Activated CD4-positive, alpha-beta T cell treated with anti-CD3 and anti-CD28 coated beads, Interleukin-2, Interleukin-6, amounts not matched to agents 100 ng/mL and 50 ng/mL, durations not matched to agents 16 hours and 8 hours (primary cell): ENCODE data around the gene OOSP1.
A peak's percentile ranks its signal among the peaks of the same experiment; 100 is the strongest.
"Not testable (repeated sequence)": the region's sequence is repeated elsewhere in the genome, so short reads cannot be mapped to it uniquely, and the experiment has no call there.

Experiments
- DNase-seq: peaks from one replicate; pipeline ENCODE4 v3.0.0-alpha.2; 2020

Gene OOSP1, protein sequence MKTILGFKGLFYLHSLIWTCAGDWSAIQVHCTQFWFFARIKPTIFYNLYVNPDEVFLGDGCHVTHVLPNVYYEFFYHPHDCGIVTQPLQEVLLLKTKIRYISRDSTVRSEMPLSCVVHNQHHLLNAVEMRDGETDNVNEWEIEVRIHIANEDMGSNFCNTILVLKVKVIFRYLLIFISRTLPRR

DNA sequence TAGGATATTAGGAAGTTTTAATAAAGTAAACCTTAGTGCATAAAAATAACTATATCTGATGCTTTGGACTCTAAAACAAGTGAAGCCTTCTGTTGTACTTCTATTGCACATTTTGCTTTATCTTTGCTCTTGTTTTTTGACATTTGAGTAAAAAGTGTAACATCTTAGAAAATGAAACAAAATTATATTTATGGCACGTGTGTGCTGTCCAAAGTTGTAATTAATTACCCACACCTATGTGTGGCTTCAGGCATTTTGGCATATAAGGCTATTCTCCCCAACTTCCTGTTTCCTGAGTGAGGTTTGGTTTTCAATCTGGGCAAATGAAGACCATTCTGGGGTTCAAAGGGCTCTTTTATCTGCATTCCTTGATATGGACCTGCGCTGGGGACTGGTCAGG lies at the start of gene OOSP1:
Gene OOSP1, plus strand, starts transcription at position 301 of the 400 bp plus-strand sequence. Its CDS starts 23 bp downstream, at position 324.
- DNase-seq, result no peak

DNA sequence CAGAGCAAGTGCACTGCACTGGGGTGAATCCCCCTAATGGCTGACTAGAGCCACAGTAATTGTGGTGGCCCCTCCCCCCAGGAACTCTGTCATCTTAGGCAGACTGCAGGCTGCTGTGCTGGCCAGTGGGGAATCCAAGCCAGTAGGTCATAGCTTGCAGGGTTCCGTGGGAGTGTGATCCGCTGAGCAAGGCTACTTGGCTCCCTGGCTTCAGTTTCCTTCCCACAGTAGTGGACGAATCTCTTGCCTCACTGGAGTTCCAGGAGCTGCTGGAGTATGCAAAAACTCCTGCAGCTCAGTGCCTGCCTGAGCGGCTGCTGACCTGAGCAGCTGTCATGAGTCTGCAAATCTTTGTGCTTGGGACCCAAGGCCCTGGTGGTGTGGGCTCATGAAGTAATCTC lies 46.5 kb upstream of the OOSP1 start:
- DNase-seq, result no peak

DNA sequence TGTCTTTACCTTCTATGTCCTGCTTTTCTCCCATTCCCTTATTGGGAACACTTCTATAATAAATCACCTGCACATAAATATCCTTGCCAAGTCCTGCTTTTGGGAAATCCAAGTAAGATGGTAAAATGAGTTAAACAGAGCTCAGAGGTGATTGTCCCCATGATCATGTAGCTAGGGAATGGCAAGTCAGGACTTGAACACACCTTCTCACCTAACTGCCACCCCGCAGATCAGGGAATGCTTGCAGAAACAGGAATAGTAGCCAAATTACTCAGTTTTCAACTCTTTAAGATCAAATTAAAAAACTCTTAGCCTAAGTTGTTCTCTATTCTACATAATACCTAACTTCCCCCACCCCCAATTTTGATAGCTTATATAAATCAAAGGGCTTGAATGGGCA lies 43.6 kb upstream of the OOSP1 start:
- DNase-seq, result no peak

DNA sequence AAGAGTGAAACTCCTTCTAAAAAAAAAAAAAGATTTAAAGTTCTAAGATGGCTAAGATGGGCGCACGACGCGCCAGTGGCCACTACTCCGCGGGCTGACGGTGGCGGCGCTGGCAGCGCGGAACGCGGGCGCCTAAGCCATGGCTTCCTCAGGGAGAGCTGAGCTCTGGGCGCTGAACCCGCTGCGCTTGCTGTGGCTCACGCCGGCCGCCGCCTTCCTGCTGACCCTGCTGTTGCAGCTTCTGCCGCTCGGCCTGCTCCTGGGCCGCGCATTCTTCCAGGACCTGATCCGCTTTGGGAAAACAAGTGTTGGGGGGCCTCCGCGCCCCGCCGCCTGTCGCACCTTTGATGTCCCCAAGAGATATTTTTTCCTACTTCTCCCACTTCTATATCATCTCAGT lies 40.2 kb upstream of the OOSP1 start:
- DNase-seq, result no peak

DNA sequence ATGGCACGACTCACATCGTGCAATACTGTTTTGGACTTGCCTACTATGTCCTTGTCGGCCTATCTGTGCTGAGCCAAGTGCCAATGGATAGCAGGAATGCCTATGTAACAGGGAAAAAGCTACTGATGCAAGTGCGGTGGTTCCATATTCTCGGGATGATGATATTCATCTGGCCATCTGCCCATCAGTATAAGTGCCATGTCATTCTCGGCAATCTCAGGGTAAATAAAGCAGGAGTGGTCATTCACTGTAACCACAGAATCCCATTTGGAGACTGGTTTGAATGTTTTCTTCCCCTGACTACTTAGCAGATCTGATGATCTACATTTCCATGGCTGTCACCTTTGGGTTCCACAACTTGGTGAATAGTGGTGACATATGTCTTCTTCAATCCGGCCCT lies 39.6 kb upstream of the OOSP1 start:
- DNase-seq, result no peak

DNA sequence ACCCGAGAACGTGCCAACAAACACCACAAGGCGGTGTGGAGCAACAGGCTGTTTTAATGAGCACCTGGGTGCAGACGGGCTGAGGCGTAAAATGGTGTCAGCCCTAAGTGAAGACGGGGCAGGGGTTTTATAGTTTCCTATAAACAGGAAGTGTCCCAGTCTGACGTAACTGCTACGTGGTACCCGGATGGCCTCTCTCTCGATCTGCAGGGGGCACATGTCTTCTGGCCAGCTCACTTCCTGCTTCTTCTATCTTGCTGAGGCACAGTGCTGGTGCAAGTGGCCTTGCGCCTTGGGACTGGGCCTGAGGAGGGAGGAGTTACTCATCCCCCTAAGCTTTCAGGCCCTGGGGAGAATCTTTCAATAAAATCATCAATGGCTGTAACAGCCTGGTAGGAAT lies 38.7 kb upstream of the OOSP1 start:
- no peak for DNase-seq

DNA sequence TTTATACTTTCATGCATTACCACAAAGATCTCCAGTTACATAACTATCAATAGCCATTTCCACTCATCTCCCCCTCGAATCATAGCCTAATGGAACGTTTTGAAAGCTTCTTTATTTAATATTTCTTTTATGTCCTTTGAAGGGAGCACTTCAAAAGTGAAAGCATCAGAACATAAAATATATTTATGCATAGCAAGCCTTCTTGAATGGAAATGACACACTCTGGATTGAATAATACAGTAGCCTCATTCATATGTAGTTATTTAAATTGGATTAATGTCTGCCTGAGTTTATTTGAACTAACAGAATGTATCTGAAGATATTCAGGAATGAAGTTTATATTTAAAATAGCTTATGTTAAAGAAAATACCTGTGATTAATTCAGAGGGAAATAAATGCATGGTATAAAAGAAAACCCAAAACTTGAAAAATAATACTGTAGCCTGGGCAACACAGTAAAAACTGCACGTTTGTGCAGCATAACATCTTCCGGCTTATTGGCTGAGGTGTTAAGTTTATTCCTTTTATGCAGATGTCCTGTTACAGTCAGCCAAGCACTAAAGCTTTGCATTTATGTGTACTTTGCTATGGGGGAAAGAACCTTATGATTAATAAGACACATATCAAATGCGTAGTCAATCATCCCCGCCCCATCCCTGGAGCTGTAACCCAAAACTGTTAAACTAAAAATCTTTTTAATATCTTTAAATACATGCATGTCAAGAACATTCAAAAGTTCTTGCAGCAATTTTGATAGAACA lies 37.7 kb upstream of the OOSP1 start:
- DNase-seq, result no peak

DNA sequence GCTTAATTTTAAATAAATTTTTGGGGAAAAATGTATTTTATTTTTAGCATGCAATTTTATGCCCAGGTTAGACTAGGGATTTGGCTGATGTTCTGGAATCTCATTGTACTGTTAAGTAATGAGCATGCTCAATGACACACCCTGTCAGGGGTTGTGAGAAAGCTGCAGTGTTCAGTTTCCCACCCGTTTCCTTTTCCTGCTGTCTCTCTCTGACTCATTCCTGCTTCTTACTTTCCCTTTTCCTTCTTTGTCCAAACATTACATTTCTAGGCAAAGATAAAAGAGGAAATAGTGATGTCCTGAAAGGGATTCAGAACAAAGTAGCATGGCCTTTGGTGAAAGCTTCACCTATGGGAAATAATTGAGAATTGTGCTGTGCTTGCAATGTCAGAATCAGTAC lies 36.9 kb upstream of the OOSP1 start:
- DNase-seq, result no peak

DNA sequence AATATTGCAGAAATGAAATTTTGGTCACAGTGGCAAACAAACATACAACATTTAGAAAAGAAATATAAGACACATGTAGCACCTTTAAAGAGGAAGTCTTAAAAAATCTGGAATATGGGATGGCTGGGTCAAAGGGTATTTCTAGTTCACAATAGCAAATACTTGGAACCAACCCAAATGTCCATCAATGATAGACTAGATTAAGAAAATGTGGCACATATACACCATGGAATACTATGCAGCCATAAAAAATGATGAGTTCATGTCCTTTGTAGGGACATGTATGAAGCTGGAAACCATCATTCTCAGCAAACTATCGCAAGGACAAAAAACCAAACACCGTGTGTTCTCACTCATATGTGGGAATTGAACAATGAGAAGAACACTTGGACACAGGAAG lies 34.7 kb upstream of the OOSP1 start:
- not testable (repeated sequence) for DNase-seq

DNA sequence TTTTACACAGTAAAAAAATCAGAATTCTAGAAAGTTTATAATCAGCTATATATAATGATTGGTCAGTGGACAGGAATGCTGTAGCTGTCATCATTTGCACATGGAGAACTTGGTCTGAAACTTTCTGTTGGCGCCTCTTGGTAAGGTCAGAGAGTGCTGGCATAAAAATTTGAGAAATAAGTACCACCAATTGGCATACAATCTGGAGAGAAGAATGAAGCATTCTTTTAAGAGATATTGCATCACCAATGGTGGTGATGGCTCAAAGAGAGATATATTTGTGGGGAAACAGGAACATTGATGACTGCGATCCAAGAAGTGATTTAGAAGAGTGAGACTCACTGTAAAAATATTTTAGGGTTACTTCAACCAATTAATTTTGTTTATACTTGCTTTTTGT lies 19.8 kb upstream of the OOSP1 start:
- DNase-seq, result no peak

DNA sequence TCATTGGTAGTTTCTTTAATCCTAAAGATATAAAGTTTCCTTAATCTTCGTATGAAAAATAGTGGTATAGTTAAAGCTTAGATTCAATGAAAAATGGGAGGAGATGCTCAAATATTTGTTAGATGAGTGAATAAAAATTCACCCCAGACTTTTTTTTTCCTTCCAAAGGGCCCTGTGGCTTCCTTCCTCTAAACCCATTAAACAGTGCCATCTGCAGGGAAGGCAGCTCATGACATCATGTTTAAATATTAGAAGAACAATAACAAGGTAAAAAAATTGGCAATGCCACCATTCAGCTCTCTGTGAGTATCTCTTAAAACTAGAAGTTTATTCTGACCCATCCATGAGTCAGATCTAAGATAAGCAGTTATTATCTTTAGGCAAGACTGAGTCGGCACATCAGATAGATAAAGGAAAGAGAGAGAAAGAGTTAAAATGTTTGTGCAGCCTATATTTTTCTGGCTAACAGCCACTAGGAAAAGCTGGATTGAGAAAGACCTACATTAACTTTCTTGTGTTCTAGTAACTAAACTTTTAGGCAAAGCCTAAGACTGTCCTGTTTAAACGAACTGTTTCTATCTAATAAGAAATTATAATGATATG lies 19.1 kb upstream of the OOSP1 start:
- DNase-seq, result peak; percentile 50

DNA sequence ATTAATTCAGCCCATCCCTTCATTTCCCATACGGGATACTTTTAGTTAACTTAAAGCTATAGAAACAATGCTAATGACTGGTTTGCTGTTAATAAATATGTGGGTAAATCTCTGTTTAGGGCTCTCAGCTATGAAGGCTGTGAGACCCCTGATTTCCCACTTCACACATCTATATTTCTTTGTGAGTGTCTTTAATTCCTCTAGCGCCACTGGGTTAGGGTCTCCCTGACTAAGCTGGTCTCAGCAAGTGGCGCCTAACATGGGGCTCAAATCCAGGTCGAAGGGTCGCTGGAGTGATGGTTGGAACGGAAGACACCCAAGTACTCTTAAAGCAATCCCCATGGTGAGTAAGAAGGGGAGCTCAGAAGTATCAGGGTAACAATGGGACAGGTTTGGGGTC lies 14.4 kb upstream of the OOSP1 start:
- no peak for DNase-seq

DNA sequence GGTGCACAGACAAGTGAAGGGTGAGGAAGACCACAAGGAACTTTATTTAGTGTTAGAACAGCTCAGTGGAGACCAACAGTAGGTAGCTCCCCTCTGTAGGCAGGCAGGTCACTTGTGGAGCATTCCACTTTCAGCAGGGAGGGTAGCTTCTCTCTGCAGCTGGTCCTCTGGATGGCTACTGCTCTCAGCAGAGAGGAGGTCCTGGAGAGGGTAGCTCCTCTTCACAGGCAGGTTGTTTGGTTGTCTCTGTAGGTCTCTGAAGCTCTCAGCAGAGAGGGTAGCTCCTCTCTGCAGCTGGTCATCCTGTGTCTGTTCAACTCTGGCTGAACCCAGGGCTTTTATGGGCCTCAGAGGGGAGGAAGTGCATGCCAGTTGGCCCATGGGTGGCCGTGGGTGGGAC lies 6.5 kb upstream of the OOSP1 start:
- no peak for DNase-seq

DNA sequence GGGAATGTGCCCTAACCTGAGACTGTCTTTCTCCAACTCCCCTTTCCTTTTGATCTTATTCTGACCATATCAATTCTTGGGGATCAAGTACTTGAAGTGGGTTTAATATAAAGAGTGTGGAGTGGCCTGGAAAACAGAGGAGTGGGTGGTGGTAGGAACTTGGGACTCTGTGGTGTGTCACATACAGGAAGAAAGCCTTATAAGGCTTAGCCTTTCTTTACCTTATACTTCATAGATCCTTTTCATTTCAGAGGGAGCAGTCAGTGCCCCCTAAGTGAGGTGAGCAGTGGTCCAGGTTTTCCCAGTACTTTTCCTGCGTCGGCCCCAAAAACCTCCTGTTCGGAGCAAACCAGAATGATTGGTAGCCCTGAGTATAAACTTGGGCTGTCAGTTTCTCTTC lies 486 bp downstream of the OOSP1 start:
- DNase-seq, result no peak

DNA sequence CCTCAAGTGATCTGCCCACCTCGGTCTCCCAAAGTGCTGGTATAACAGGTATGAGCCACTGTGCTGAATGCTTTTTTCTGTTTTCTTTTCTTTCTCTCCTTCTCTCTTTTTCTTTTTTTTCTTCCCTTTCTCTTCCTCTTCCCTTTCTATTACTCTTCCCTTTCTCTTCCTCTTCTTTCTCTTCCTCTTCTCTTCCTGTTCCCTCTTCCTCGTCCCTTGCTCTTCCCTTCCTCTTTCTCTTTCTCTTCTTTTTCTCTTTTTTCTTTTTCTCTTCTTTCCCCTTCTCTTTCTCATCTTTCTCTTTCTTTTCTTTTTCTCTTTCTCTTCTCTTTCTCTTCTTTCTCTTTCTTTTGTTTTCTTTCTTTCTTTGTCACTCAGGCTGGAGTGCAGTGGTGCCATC lies 1.2 kb downstream of the OOSP1 start:
- no peak for DNase-seq

DNA sequence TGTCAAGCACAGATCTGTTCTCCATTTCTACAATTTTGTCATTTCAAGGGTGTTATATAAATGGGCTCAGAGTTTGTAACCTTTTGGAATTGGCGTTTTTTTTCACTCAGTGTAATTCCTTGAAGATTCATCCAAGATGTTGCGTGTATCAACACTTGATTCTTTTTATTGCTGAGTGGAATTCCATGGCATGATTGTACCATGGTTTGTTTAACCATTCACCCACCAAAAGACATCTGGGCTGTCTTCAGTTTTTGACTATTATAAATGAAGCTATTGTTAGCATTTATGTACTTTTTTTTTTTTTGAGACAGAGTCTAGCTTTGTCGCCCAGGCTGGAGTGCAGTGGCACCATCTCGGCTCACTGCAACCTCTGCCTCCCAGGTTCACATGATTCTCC lies 2.9 kb downstream of the OOSP1 start:
- DNase-seq, result no peak

DNA sequence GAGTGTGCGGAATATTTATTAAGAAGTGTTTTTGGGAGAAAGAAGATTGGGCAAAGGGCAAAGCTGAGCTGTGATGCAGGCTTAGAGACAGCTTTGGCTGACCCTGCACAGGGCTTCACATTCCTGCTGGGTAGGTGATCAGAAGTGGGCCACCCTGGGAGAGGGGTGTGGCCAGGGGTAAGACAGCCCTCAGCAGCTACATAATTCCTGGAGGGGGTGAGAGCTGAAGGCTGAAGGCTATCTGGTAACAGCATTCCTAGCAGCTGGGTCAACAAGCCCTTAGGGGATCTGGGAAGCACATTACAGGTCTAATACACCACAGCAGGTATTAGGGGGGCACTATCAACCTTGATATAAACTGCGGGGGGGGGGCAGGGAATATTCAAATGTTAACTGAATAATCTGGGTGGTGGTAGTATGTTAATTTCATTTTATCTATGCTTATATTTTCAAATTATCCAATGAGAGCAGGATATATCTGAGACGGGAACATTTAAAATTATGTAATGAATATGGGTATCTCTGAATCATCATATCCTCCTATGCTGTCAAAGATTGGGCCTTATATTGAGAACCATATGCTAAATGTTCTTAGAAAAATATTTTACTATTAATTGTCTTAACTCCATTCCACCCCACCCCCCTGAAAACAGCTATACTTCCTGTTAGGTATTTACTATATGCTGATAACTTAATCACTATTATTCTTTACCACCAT lies 5.9 kb downstream of the OOSP1 start:
- no peak for DNase-seq

DNA sequence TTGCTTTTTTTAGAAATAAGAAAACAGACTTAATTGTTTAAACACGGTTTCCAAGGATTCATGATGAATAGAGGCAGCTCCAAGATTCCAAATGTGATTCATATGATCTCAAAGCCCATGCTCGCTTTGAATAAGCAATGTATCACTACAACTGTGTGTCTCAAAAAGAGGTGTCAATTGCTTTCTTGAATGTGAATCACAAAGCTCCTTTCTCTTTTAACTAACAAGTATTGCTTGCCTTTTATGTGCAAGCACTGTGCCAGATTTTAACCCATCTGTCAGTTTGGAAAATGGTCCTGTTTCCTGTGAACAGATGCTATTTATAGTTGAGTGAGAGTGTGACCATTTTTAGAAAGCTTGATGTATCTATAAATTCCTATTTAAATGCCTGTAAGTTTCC lies 6.5 kb downstream of the OOSP1 start:
- DNase-seq, result no peak

DNA sequence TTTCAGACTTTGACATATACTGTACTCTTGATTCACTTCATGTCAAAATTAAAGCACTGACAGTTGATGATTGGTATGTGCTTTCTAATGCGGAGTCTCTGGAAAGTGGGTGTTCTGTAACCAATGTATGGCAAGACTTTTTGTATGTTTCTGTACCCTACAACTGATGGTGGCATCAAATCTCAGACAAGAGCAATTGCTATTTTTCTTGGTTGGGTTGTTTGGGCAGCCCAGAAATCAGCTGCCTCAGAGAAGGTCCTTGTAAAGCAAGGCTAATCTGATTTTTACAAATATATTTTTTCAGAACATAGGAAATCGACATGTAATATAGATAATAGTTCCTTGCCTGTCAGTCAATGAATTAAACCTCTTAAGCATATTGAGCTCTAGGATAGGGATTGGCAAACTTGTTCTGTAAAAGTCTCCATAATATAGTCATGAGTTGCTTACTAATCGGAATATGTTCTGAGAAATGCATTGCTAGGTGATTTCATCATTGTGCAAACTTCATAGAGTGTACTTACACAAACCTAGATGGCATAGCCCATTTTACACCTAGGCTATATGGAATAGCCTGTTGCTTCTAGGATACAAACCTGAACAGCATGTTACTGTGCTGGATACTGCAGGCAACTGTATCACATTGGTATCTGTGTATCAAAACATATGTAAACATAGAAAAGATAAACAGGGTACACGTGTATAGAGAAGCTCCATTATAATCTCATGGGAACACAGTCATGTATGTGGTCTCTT lies 15.4 kb downstream of the OOSP1 start:
- no peak for DNase-seq

DNA sequence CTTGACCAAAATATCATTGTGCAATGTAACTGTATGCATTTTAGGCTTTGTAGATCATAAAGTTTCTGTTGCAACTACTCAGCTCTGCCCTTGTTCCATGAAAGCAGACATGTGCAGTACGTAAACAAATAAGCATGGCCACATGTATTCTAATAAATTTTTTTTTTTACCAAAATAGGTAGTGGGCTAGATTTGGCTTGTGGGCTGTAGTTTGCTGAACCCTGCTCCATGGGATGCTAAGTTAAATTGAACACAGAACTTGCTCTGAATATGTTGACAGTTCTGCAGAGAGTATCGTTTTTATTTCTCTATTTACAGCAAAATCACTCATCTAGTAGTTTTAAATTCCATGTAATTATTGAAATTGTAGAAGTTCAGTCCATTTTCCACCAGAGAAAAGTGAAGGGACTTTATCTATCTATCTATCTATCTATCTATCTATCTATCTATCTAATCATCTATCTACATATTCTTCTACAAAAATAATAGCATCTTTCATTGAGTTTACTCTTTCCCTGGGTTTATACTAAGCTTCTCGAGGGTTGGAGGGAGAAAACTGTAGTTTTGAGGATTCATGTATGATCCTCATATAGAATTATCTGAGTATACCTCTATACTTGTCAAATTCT lies 16.1 kb downstream of the OOSP1 start:
- DNase-seq, result no peak

DNA sequence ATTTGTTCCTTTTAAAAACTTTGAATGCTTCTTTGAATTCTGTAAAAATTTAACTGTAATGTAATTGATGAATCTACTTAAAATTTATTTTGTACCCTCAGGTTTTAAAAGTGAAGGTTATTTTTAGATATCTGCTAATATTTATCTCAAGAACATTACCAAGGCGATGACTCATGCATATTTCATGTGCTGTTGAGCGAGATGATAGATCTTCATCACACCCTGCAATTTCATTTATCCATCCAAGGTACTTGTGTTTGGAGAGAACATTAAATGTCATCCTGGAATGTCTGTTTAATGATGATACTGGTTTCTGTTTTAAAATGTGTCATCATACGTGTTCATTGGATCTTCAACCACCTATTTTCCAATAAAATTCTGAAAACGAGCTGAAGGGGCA lies 18.9 kb downstream of the OOSP1 start:
- DNase-seq, result no peak

DNA sequence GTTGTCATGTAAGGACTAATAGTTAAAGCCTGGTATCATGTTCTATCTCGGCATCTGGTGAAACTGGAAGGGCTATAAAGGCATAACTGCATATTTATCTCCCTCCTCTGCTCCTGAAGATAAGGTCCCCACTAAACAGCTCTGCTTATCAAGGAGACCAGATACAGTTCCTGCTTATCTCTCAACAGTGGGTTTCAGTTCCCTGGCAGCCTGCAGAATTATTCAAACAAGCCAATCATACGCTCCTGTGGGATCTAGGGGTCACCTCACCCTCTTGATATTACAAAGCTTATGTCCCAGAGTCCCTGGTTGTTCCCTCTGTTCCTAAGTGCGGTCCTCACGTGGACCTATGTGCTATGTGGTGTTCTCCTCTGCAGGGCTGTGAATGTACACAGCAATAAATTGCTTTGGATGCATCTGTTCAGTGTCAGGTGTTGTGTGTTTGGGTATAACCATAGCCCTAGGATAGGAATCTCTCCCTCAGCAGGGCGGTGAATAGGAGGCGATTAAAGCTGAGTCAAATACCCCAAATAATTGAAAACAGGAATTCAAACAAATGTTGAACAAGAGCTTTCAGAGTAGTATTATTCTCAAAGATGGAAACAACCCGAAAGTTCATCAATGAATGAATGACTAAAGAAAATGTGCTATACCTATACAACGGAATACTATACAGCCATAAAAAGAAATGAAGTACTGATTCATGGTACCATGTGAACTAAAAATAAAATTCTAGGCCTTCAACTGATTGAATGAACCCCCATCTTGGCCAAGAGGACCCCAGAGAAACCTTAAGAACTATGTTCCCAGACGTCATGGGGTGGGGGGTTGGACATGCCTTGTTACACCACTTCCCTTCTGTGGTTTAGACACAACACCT lies 22.5 kb downstream of the OOSP1 start:
- no peak for DNase-seq
